ENCODE measurements around the gene VAMP2.
A peak's percentile ranks its signal among the peaks of the same experiment; 100 is the strongest.

The VAMP2 gene

GRCh38 chr17:8153031-8153451 is 9.7 kb downstream of the VAMP2 start:
- H3K4me2 ChIP-seq (ENCODE audit: low read length), result peak overlapping the region; percentile 74
- H3K9me3 ChIP-seq (ENCODE audit: control insufficient read depth, low read length), result no peaks in the 10 kb centered on the region
- H3K9ac ChIP-seq, result no peak overlapping the region
- peaks cover 30% of the 10 kb centered on the region for H3K4me1 ChIP-seq
- H3K4me3 ChIP-seq (ENCODE audit: low read depth, low read length), result peak overlapping the region; percentile 89
- peaks cover 48% of the 10 kb centered on the region for H3K79me2 ChIP-seq
- no peaks in the 10 kb centered on the region for H3K36me3 ChIP-seq (ENCODE audit: control insufficient read depth, insufficient read depth, low read length)
- TF ChIP-seq, protein P1, sequence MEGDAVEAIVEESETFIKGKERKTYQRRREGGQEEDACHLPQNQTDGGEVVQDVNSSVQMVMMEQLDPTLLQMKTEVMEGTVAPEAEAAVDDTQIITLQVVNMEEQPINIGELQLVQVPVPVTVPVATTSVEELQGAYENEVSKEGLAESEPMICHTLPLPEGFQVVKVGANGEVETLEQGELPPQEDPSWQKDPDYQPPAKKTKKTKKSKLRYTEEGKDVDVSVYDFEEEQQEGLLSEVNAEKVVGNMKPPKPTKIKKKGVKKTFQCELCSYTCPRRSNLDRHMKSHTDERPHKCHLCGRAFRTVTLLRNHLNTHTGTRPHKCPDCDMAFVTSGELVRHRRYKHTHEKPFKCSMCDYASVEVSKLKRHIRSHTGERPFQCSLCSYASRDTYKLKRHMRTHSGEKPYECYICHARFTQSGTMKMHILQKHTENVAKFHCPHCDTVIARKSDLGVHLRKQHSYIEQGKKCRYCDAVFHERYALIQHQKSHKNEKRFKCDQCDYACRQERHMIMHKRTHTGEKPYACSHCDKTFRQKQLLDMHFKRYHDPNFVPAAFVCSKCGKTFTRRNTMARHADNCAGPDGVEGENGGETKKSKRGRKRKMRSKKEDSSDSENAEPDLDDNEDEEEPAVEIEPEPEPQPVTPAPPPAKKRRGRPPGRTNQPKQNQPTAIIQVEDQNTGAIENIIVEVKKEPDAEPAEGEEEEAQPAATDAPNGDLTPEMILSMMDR (IDR thresholded peaks at IDR 0.05), result no peak
- peak overlapping the region; percentile 100 for H3K27ac ChIP-seq
- H2AFZ ChIP-seq, result no peak overlapping the region
- no peaks in the 10 kb centered on the region for H3K27me3 ChIP-seq (ENCODE audit: control insufficient read depth, insufficient read depth, low read length)

GRCh38 chr17:8152112-8152775 is 10.5 kb downstream of the VAMP2 start, which contains the start of gene PER1:
Gene PER1 (minus strand): TSS chr17:8152404. CDS start chr17:8150706, 1,698 bp downstream.
- peaks cover 30% of the 10 kb centered on the region for H3K4me1 ChIP-seq

GRCh38 chr17:8151641-8152111 is 11.1 kb downstream of the VAMP2 start:
- Histone ChIP-seq H3K9me3 (ENCODE audit: control insufficient read depth, low read length) (no peaks in the 10 kb centered on the region), H3K4me1 (peaks cover 30% of the 10 kb centered on the region), H3K27me3 (ENCODE audit: control insufficient read depth, insufficient read depth, low read length) (no peaks in the 10 kb centered on the region), H3K27ac (peak overlapping the region; percentile 100), H3K4me3 (ENCODE audit: low read depth, low read length) (peak overlapping the region; percentile 89), H2AFZ (no peak overlapping the region), H3K36me3 (ENCODE audit: control insufficient read depth, insufficient read depth, low read length) (no peaks in the 10 kb centered on the region), H3K4me2 (ENCODE audit: low read length) (peak overlapping the region; percentile 95), H3K79me2 (peaks cover 59% of the 10 kb centered on the region), H3K9ac (peak overlapping the region; percentile 86)
- TF ChIP-seq, protein P1 (IDR thresholded peaks at IDR 0.05), result no peak

More at GRCh38 chr17:8152112-8152775, 10.5 kb downstream of the VAMP2 start, which contains the start of gene PER1:
- TF ChIP-seq, protein P1 (IDR thresholded peaks at IDR 0.05), result no peak
- Histone ChIP-seq H3K27ac (peak within 1 kb of the TSS; percentile 100), H3K9me3 (ENCODE audit: control insufficient read depth, low read length) (no peaks in the 10 kb centered on the region), H2AFZ (no peak within 1 kb of the TSS), H3K9ac (peak within 1 kb of the TSS; percentile 86), H3K4me2 (ENCODE audit: low read length) (peak within 1 kb of the TSS; percentile 95), H3K4me3 (ENCODE audit: low read depth, low read length) (peak within 1 kb of the TSS; percentile 89), H3K27me3 (ENCODE audit: control insufficient read depth, insufficient read depth, low read length) (no peaks in the 10 kb centered on the region), H3K79me2 (peaks cover 54% of the 10 kb centered on the region), H3K36me3 (ENCODE audit: control insufficient read depth, insufficient read depth, low read length) (no peaks in the 10 kb centered on the region)

GRCh38 chr17:8151120-8151640 is 11.6 kb downstream of the VAMP2 start:
- H2AFZ ChIP-seq, result no peak overlapping the region
- TF ChIP-seq, protein P1 (IDR thresholded peaks at IDR 0.05), result no peak
- H3K27me3 ChIP-seq (ENCODE audit: control insufficient read depth, insufficient read depth, low read length), result no peaks in the 10 kb centered on the region
- peaks cover 59% of the 10 kb centered on the region for H3K79me2 ChIP-seq
- peak overlapping the region; percentile 89 for H3K4me3 ChIP-seq (ENCODE audit: low read depth, low read length)
- peak overlapping the region; percentile 86 for H3K9ac ChIP-seq
- H3K36me3 ChIP-seq (ENCODE audit: control insufficient read depth, insufficient read depth, low read length), result no peaks in the 10 kb centered on the region
- peak overlapping the region; percentile 95 for H3K4me2 ChIP-seq (ENCODE audit: low read length)
- no peaks in the 10 kb centered on the region for H3K9me3 ChIP-seq (ENCODE audit: control insufficient read depth, low read length)
- peak overlapping the region; percentile 100 for H3K27ac ChIP-seq
- H3K4me1 ChIP-seq, result peaks cover 30% of the 10 kb centered on the region

Data from parathyroid adenoma (tissue), 2 donors.